Endometrial microvascular endothelial cells (primary cell): ENCODE measurements around the gene USP6. TPM values are rescaled to one million over a fixed set of nuclear protein-coding genes. Genes with fewer than 3 reads are reported as not detected.
"Not testable (repeated sequence)": the region's sequence is repeated elsewhere in the genome, so short reads cannot be mapped to it uniquely, and the experiment has no call there.

ENCODE experiments used
- in situ Hi-C: cut with HindIII; loops from 2 replicates; pipeline ENCODE4 v1.10.0; 2017; ENCODE audit warnings: low sequenced_read_pairs, low pct_unique_long_range_greater_than_20kb; ENCODE audit errors: inconsistent ontology term
- total RNA-seq: library from RNA; depleted of rRNA; stranded (reverse); fragments of >200 nt; gene quantifications from one replicate; pipeline ENCODE4 v1.2.3, GENCODE V29; 2015; ENCODE audit errors: inconsistent ontology term

The USP6 gene
- total RNA-seq, 1 donor from 2014 or later, result not detected

- in situ Hi-C loops, result not testable (repeated sequence)
These were observed 4.8 kb downstream of the USP6 start for GRCh38 chr17:5120436-5121185.

DNA sequence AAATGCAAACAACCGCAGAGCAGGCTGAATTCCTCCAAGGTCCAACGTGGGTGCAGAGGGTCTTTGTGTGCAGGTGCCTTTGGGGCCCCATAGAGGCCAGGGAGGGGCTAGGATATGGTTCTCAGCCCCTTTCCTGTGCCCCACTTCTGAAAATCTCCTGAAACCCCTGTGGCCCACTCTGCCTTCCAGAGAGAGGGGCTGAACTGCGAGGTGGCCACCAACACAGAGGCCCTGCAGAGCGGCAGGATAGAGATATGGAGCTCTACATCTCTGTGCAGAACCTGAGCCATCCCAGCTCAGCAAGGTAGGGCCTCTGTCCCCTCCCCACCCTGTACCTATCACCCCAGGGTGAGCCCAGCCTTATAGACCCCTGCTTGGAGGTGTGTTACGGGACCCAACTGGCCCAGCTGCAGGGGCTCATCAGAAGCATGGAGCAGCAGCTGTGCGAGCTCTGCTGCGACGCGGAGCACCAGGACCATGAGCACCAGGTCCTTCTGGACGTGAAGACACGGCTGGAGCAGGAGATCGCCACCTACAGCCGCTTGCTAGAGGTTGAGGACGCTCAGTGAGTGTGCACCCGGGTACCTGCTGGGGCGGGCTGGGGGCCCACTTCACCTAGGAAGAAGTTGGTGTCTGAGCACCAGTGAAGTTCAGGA is 5.5 kb downstream of the USP6 start:
- in situ Hi-C loops, result no loop called here

- in situ Hi-C loops, result not testable (repeated sequence)
These were observed 6.2 kb downstream of the USP6 start for GRCh38 chr17:5122056-5122455.

GRCh38 chr17:5122586-5123342 is 6.9 kb downstream of the USP6 start:
- in situ Hi-C loops, result no loop called here

DNA sequence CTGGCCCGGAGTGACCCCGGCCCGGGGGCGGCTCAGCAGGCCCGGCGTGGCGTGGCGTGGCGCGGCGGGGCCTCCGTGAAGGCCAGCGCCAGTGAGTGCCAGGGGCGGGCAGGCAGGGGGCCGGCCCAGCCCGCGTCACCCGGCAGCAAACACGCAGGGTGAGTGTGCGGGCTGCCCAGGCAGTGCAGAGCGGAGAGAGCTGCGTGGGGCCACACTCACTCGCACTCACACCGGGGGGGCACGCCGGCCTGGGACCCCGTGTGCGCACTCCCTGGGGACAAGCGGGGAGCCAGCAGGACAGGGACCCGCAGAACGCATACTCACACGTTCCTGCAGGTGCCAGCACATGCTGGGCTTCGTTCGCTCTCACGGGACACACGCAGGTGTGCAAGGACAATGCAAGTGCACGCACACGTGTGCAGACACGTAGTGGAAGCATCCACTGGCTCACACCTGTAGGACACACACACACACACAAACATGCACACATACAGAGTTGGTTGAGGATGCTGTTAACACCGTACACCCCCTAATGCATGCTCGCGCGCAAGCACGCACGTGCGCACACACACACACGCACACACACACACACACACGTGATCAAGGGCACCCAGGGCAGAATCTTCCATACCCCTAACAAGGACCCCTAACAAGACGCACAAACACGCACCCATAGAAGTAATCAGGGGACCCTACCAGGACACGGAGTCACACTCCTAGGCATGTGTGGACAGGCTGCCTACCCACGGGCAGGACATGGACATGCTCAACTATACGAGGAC is 7.7 kb downstream of the USP6 start:
- in situ Hi-C loops, result no loop called here

DNA sequence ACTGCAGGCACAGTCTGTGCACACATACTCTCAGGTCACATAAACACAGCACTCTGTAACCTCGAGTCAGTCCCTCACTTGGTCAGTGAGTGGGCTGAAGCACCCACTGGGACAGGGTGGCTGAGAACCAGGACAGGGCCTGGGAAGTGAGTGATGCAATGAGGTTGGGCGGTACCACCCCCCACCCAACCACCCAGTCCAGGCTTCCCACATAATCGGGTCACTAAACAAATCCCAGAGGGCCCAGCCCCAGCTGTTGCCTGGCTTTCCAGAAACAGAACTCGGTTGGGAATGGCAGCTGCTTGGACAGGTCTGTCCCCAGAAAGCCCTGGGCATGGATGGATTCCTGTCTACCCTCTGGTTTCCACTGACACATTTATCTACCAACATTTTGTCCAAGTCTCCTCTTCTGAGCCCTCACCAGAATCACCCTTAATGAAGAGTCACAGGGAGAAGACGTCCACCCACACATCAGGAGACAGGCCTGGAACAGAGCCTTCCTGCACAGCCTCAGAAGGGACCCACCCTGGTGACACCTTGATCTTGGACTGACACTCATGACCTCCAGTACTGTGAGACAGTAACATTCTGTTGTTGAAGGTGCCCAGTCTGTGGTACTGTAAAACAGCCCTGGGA is 8.4 kb downstream of the USP6 start:
- in situ Hi-C loops, result not testable (repeated sequence)

GRCh38 chr17:5124896-5125295 is 9.1 kb downstream of the USP6 start:
- in situ Hi-C loops, result not testable (repeated sequence)

DNA sequence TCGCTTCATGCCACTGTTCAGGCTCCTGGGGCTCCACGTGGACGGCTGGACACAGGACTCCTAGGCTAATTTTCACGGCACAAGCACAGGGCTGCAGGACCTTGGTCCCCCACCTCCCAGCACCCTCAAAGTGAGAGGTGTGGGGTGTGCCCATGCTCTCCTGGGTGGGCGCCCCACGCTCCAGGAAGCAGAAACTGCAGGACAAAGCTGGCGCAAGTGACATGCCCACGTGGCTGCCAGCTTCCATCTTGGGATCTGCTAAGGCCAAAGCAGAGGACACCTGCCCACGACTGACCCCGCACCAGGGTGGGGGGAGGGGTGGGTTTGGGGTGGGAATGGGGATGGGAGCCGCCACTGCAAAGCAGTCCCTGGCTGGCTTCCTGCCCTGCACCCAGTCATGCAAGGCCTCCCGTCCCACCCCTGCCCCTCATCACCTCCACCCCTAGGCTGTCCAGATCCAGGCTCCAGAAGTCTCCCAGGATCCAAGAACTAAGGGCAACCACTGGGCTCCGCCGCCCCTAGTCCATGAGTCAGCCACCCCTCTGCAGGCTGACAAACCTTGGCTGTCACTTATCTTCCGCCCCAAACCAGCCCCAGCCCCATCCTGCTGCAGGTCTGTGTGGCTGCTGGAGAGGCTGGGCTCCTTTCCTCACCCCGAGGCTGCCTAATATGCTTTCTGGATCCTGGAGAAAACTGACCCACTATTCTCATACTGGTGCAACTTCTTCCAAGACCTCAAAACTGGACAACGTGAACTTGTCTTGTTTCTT is 11.1 kb downstream of the USP6 start:
- in situ Hi-C loops, result no loop called here

- in situ Hi-C loops, result no loop called here
These were observed 12.1 kb downstream of the USP6 start for GRCh38 chr17:5127910-5128309.

GRCh38 chr17:5128387-5128786 is 12.6 kb downstream of the USP6 start:
- in situ Hi-C loops, result not testable (repeated sequence)

GRCh38 chr17:5128905-5129535 is 13.2 kb downstream of the USP6 start:
- in situ Hi-C loops, result no loop called here

- in situ Hi-C loops, result not testable (repeated sequence)
These were observed 13.9 kb downstream of the USP6 start for GRCh38 chr17:5129770-5130169.

DNA sequence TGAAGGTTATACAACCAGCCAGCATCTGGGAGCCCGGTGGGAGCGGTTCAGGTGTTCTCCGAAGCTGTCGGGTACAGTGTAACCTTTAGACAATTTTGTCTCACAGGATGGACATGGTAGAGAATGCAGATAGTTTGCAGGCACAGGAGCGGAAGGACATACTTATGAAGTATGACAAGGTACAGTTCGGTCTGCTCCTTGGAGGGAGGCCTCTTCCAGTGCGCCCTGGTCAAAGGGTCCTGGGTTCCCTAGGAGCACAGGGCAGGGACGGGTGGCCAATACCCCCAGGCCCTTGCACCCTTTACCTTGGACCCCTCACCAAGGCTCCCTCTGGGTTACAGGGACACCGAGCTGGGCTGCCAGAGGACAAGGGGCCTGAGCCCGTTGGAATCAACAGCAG is 14.4 kb downstream of the USP6 start:
- in situ Hi-C loops, result not testable (repeated sequence)

GRCh38 chr17:5130687-5131086 is 14.9 kb downstream of the USP6 start:
- in situ Hi-C loops, result not testable (repeated sequence)

DNA sequence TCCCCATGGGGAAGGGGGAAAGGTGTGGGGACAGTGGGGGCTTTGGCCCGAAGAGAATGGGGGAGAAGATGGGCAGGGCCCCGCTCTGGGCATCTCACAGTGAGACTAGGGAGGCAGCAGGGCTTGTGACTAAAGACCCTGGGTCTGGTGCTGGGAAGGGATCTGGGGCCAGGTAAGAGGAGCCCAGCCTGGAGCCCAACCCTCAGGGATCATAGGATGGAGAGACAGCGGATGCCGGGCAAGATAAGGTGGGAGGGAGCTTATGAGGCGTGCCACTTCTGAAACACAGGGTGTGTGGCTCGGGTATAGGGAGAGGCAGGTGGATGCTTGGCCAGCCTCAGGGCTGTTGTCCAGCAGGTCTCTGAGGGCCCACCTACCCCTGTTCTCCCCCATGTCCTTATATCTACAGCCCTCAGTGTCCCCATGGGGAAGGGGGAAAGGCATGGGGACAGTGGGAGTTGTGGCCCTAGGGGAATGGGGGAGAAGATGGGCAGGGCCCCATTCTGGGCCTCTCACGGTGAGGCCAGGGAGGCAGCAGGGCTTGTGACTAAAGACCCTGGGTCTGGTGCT is 15.4 kb downstream of the USP6 start:
- in situ Hi-C loops, result no loop called here

DNA sequence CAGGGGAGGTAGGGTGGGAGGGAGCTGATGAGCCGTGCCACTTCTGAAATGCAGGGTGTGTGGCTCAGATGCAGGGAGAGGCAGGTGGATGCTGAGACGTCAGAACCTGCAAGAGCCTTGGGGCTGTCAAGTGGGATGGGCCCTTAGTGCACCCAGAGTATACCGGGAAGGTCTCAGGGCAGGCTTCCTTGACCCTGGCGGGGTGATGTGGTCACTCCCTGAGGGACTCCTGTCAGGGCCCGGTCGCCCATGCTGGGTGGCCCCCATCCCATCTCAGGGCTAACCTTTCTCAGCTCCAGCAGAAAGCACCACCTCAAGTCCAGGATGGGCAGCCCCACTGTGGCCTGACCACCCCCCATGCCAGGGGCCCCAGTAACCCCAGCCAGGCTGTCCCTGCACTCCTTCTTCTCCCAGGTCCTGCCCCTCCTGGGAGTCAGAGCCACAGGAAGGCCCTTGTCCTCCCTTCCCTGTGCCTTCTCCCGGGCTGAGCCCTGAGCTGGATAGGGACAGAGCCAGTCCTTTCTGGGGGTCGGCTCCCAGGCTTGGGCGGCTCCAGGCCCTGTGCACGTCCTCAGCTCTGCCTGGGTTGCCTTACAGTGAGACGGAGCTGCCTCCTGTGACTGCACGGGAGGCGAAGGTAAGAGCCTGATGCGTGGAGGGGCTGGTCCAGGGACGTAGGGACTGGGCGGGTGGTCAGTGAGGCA is 16.1 kb downstream of the USP6 start:
- in situ Hi-C loops, result not testable (repeated sequence)
